K562 (cell line): ENCODE measurements around the gene YIPF4. TPM values are rescaled to one million over a fixed set of nuclear protein-coding genes. Genes with fewer than 3 reads are reported as not detected.

Experiments
- CBX1 ChIP-seq: sonication (generic); IDR thresholded peaks from 2 replicates; pipeline ENCODE4 v1.6.1; 2016; ENCODE audit warnings: antibody characterized with exemption, low read depth, mild to moderate bottlenecking
- EHMT2 ChIP-seq: fragments of 450-650 bp; IDR thresholded peaks from 2 replicates; pipeline ENCODE4 v1.6.1; 2018; ENCODE audit warnings: antibody characterized with exemption
- FOXK1 ChIP-seq: sonication (generic); formaldehyde crosslinking; IDR thresholded peaks from 2 replicates; pipeline ENCODE4 v1.8.0; 2022; ENCODE audit warnings: missing genetic modification reagents, mild to moderate bottlenecking, borderline replicate concordance
- GTF2E2 ChIP-seq: fragments of 200-800 bp; sonication (Bioruptor generic); IDR thresholded peaks from 2 replicates; pipeline ENCODE4 v1.6.1; 2016; ENCODE audit warnings: missing genetic modification characterization, missing compliant biosample characterization
- ILK ChIP-seq: fragments of 450-650 bp; IDR thresholded peaks from 2 replicates; pipeline ENCODE4 v1.6.1; 2016; ENCODE audit warnings: missing genetic modification characterization, low read depth, mild to moderate bottlenecking, missing compliant biosample characterization, moderate library complexity, borderline replicate concordance
- NR4A1 ChIP-seq, 2 experiments: fragments of 250-450 bp in 1 of 2; fragments of 450-650 bp in 1 of 2; sonication (Bioruptor Pico) in 1 of 2; IDR thresholded peaks; 2 replicates each; pipeline versions ENCODE4 v1.4.0 to v1.6.1; 2016 to 2020; ENCODE audit warnings: mild to moderate bottlenecking in 2 of 2, missing compliant biosample characterization in 1 of 2, missing genetic modification characterization in 1 of 2, moderate library complexity in 1 of 2
- PML ChIP-seq: IDR thresholded peaks from 2 replicates; pipeline ENCODE4 v1.6.1; 2012; ENCODE audit warnings: low read length, inconsistent platforms
- RBM14 ChIP-seq: fragments of 200-400 bp; formaldehyde crosslinking; IDR thresholded peaks from 2 replicates; pipeline ENCODE4 v1.6.1; 2018; ENCODE audit warnings: low read depth, mild to moderate bottlenecking, low read length, moderate library complexity, borderline replicate concordance; ENCODE audit not compliant: insufficient read depth
- RBM22 ChIP-seq: fragments of 200-400 bp; formaldehyde crosslinking; IDR thresholded peaks from 2 replicates; pipeline ENCODE4 v1.6.1; 2018; ENCODE audit warnings: low read length, low read depth; ENCODE audit not compliant: poor library complexity, severe bottlenecking
- SIN3A ChIP-seq, 2 experiments: fragments of 150-350 bp in 1 of 2; IDR thresholded peaks; 2 replicates each; pipeline ENCODE4 v1.6.1; 2011 to 2016; ENCODE audit warnings: borderline replicate concordance in 2 of 2, low read depth in 2 of 2, low read length in 2 of 2, mild to moderate bottlenecking in 2 of 2, moderate library complexity in 2 of 2; ENCODE audit not compliant: control insufficient read depth in 1 of 2
- SMARCE1 ChIP-seq: fragments of 450-650 bp; IDR thresholded peaks from 2 replicates; pipeline ENCODE4 v1.7.1; 2016; ENCODE audit warnings: mild to moderate bottlenecking
- TSC22D4 ChIP-seq: fragments of 450-650 bp; IDR thresholded peaks from 2 replicates; pipeline ENCODE4 v1.6.1; 2016; ENCODE audit warnings: missing genetic modification characterization, missing biosample characterization, control low read depth
- ZBTB1 ChIP-seq: sonication (generic); formaldehyde crosslinking; IDR thresholded peaks from 2 replicates; pipeline ENCODE4 v1.8.1; 2023; ENCODE audit warnings: missing genetic modification reagents, low read depth, mild to moderate bottlenecking, borderline replicate concordance
- ZC3H8 ChIP-seq: fragments of 450-650 bp; IDR thresholded peaks from 2 replicates; pipeline ENCODE4 v1.6.1; 2017
- ZNF224 ChIP-seq: sonication (generic); formaldehyde crosslinking; IDR thresholded peaks from 2 replicates; pipeline ENCODE4 v1.8.0; 2022; ENCODE audit warnings: mild to moderate bottlenecking, missing genetic modification reagents
- polyA plus RNA-seq, 8 experiments: library from polyadenylated mRNA; depleted of rRNA in 4 of 8; stranded (reverse) in 5 of 8; unstranded in 3 of 8; fragments of >200 nt; fragmentation: Nextera tagmentation in 2 of 8; fragmentation: Illumina TruSeq in 1 of 8; extraction: Ambion mirVana in 2 of 8; extraction: Trizol in 1 of 8; gene quantifications; 2 replicates each; pipeline versions ENCODE4 v1.2.1 to v1.2.3, GENCODE V29; 2011 to 2014; ENCODE audit warnings: inconsistent platforms in 1 of 8, missing spikeins in 1 of 8
- total RNA-seq, 7 experiments: library from RNA; depleted of rRNA in 6 of 7; stranded (reverse); fragments of >200 nt in 6 of 7; fragmentation: Illumina TruSeq in 2 of 7; extraction: Trizol in 2 of 7; gene quantifications; 2 replicates each; pipeline versions ENCODE4 v1.2.1 to v1.2.3, GENCODE V29; 2011 to 2021; ENCODE audit warnings: low replicate concordance in 1 of 7
- TF ChIP-seq, protein P1 (sequence below): fragments of 250-450 bp; sonication (Bioruptor Pico); IDR thresholded peaks from 2 replicates; pipeline ENCODE4 v1.5.0; 2021
- TF ChIP-seq, protein P2 (sequence below): fragments of 250-450 bp; sonication (Bioruptor Pico); IDR thresholded peaks from 2 replicates; pipeline ENCODE4 v1.4.0; 2020
- TF ChIP-seq, protein P3 (sequence below): fragments of 250-450 bp; sonication (Bioruptor Pico); IDR thresholded peaks from 2 replicates; pipeline ENCODE4 v1.8.0; 2022; ENCODE audit warnings: inconsistent platforms

YIPF4 gene
- total and polyA plus RNA-seq, 9 of the 15 experiments (the other 6 are each of a cell fraction or from before 2014, with no cell fraction given): 4.9 to 46.9 (median 17.5) TPM

DNA sequence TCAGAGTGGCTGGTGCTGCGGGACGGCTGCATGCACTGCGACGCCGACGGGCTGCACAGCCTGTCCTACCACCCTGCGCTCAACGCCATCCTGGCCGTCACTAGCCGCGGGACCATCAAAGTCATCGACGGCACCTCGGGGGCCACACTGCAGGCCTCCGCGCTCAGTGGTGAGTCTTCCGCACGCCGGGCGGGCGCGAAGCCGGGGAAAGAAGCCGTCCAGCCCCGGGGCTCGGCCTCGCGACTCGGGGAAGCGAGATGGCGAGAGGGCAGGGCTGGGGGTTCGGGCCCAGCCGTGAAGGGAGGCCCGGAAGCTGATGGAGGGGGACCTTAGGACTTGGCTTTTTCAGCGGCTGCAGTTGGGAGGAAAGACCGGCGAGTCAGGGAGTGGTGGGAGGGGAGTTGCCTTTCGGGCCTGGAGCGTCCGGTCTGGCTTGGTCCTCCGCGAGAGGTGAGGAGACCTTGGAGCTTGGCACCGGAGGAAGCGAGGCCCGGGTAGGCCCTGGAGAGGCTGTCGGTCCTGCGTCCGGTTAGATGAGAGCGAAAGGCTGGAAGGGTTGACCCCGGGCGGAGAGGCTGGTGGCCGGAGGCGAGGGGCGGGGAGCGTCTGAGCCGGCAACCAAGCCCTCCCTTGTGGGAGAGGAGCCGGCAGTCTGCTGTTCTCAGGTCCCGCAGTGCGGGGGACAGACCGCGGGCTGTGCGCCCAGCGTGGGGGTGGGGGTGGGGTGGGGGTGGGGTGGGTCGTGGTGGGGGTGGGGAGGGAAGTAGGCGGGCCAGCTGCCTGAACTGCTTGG is 79.8 kb downstream of the YIPF4 start (continued):
- 0 out of 2 replicates have a peak, but pooled peaks have one; percentile 50 for TF ChIP-seq CBX1
- peak; percentile 58; the same call in 1 of the 2 replicates for TF ChIP-seq NR4A1 (CRISPR knock-in tag; IDR thresholded peaks at IDR 0.05)
- TF ChIP-seq NR4A1 (tag; IDR thresholded peaks at IDR 0.05): no peak
- no peak for TF ChIP-seq RBM22
- peak in 1 of 2 experiments; percentile 12; a peak in 2 of 4 replicates for TF ChIP-seq SIN3A (IDR thresholded peaks at IDR 0.05; ENCODE audit: borderline replicate concordance in 2 of 2, control insufficient read depth in 1 of 2, low read depth in 2 of 2, low read length in 2 of 2)
- no peak for TF ChIP-seq TSC22D4 (tag)
- TF ChIP-seq, protein P1, sequence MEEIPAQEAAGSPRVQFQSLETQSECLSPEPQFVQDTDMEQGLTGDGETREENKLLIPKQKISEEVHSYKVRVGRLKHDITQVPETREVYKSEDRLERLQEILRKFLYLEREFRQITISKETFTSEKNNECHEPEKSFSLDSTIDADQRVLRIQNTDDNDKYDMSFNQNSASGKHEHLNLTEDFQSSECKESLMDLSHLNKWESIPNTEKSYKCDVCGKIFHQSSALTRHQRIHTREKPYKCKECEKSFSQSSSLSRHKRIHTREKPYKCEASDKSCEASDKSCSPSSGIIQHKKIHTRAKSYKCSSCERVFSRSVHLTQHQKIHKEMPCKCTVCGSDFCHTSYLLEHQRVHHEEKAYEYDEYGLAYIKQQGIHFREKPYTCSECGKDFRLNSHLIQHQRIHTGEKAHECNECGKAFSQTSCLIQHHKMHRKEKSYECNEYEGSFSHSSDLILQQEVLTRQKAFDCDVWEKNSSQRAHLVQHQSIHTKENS (CRISPR knock-in tag): no peak
- no peak for TF ChIP-seq SMARCE1
- TF ChIP-seq ZNF224: no peak
- no peak for TF ChIP-seq PML
- no peak for TF ChIP-seq ILK (tag)
- TF ChIP-seq FOXK1 (CRISPR knock-in tag): no peak
- TF ChIP-seq, protein P2, sequence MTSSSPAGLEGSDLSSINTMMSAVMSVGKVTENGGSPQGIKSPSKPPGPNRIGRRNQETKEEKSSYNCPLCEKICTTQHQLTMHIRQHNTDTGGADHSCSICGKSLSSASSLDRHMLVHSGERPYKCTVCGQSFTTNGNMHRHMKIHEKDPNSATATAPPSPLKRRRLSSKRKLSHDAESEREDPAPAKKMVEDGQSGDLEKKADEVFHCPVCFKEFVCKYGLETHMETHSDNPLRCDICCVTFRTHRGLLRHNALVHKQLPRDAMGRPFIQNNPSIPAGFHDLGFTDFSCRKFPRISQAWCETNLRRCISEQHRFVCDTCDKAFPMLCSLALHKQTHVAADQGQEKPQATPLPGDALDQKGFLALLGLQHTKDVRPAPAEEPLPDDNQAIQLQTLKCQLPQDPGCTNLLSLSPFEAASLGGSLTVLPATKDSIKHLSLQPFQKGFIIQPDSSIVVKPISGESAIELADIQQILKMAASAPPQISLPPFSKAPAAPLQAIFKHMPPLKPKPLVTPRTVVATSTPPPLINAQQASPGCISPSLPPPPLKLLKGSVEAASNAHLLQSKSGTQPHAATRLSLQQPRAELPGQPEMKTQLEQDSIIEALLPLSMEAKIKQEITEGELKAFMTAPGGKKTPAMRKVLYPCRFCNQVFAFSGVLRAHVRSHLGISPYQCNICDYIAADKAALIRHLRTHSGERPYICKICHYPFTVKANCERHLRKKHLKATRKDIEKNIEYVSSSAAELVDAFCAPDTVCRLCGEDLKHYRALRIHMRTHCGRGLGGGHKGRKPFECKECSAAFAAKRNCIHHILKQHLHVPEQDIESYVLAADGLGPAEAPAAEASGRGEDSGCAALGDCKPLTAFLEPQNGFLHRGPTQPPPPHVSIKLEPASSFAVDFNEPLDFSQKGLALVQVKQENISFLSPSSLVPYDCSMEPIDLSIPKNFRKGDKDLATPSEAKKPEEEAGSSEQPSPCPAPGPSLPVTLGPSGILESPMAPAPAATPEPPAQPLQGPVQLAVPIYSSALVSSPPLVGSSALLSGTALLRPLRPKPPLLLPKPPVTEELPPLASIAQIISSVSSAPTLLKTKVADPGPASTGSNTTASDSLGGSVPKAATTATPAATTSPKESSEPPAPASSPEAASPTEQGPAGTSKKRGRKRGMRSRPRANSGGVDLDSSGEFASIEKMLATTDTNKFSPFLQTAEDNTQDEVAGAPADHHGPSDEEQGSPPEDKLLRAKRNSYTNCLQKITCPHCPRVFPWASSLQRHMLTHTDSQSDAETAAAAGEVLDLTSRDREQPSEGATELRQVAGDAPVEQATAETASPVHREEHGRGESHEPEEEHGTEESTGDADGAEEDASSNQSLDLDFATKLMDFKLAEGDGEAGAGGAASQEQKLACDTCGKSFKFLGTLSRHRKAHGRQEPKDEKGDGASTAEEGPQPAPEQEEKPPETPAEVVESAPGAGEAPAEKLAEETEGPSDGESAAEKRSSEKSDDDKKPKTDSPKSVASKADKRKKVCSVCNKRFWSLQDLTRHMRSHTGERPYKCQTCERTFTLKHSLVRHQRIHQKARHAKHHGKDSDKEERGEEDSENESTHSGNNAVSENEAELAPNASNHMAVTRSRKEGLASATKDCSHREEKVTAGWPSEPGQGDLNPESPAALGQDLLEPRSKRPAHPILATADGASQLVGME (CRISPR knock-in tag): peak; percentile 82; the same call in 1 of the 2 replicates
- TF ChIP-seq, protein P3, sequence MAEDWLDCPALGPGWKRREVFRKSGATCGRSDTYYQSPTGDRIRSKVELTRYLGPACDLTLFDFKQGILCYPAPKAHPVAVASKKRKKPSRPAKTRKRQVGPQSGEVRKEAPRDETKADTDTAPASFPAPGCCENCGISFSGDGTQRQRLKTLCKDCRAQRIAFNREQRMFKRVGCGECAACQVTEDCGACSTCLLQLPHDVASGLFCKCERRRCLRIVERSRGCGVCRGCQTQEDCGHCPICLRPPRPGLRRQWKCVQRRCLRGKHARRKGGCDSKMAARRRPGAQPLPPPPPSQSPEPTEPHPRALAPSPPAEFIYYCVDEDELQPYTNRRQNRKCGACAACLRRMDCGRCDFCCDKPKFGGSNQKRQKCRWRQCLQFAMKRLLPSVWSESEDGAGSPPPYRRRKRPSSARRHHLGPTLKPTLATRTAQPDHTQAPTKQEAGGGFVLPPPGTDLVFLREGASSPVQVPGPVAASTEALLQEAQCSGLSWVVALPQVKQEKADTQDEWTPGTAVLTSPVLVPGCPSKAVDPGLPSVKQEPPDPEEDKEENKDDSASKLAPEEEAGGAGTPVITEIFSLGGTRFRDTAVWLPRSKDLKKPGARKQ (CRISPR knock-in tag): no peak
- no peak for TF ChIP-seq GTF2E2
- TF ChIP-seq ZC3H8: no peak
- 0 out of 2 replicates have a peak, but pooled peaks have one; percentile 53 for TF ChIP-seq RBM14
- TF ChIP-seq EHMT2: no peak
- TF ChIP-seq ZBTB1: peak; percentile 22; the same call in 1 of the 2 replicates
